Measurements from ENCODE around the gene ITGA7.

Gene ITGA7

DNA sequence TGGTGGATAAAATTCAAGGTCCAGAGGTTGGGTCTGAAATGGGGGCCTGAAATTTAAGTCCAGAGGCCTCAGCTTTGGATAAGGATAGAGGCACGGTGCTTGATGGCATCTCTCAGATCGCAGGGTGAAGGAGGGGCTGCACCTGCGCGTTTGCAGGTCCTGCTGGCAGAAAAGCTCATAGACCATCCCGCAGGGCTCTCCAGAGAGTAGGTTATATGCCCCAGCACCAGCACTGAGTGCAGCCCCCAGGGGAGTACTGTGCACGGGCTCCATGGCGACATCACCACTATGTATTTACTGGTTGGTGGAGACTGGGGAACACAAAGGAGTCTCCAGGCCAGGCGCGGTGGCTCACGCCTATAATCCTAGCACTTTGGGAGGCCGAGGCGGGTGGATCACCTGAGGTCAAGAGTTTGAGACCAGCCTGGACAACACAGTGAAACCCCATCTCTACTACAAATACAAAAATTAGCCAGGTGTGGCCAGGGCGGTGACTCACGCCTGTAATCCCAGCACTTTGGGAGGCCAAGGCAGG lies 25.4 kb upstream of the ITGA7 start:
- no peak overlapping the region for H3K4me3 ChIP-seq (ENCODE audit: low read depth, low read length)
- TF ChIP-seq, protein P1, sequence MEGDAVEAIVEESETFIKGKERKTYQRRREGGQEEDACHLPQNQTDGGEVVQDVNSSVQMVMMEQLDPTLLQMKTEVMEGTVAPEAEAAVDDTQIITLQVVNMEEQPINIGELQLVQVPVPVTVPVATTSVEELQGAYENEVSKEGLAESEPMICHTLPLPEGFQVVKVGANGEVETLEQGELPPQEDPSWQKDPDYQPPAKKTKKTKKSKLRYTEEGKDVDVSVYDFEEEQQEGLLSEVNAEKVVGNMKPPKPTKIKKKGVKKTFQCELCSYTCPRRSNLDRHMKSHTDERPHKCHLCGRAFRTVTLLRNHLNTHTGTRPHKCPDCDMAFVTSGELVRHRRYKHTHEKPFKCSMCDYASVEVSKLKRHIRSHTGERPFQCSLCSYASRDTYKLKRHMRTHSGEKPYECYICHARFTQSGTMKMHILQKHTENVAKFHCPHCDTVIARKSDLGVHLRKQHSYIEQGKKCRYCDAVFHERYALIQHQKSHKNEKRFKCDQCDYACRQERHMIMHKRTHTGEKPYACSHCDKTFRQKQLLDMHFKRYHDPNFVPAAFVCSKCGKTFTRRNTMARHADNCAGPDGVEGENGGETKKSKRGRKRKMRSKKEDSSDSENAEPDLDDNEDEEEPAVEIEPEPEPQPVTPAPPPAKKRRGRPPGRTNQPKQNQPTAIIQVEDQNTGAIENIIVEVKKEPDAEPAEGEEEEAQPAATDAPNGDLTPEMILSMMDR (IDR thresholded peaks at IDR 0.05; ENCODE audit: low read depth, low read length) = no peak

DNA sequence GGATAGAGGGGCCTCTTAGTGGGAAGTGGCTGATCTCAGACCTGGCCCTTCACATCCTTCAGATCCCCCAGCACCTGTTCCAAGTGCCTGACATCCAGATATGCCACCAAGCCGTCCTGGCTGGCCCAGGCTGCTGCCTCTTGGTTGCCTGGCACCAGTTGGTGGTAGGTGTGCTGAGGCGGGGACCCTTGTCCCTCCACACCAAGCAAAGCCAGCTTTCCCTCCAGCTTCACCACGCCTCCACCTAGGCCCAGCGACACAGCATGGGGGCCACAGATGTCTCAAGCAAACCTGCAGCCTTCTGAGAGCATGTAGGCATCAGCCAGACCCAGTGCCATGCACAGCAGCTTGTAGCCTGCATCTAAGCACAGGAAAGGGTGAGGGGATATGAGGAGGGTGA lies 24.6 kb upstream of the ITGA7 start:
- no peak overlapping the region for H3K4me3 ChIP-seq (ENCODE audit: low read depth, low read length)
- TF ChIP-seq, protein P1 (IDR thresholded peaks at IDR 0.05; ENCODE audit: low read depth, low read length) = no peak

DNA sequence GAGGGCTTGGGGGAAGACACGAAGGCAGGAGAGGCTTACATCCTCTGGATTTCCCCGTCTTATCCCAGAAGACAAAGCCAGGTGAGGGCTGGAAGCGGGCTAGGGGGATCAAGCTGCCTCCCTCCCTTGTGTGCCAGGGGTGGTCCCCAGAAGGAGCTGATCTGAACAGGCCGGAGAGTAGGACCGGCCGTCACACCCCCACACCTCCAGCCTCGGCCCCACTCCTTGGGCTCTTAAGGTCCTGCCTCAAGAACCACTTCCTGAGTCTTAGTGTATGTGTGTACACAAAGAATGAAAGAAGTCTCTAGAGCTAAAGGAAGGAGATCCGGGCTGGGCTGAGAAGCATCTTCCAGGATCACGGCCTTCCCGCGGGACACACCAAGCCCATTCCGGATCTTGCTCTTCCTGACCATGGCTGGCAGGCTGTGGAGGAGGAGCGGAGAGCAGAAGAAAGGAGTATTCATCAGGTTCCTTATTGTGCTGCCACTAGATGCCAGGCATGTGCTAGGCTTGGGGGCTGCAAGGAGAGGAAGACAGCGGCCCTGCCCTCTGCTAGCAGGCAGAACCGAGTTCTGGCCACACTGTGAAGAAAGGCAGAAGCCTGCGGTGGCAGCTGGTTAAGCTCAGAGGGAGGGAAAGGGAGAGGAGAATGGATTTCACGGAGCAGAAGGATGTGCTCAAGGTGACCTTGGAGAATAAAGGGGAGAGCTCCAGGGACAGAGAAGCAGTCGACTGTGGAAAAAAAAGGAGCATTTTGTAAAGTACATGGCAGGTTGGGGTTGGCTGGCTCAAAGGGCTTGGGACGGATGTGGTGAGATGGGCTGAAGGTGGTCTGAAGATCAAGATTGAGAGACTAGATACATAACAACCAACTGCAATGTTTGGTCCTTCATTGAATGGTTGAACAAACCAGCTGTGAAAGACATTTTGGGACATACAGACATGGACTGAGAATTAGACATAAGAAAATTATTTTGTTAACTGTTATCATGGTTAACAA lies 22.4 kb upstream of the ITGA7 start:
- H3K4me3 ChIP-seq (ENCODE audit: low read depth, low read length) = peak overlapping the region; percentile 95
- TF ChIP-seq, protein P1 (IDR thresholded peaks at IDR 0.05; ENCODE audit: low read depth, low read length) = no peak

DNA sequence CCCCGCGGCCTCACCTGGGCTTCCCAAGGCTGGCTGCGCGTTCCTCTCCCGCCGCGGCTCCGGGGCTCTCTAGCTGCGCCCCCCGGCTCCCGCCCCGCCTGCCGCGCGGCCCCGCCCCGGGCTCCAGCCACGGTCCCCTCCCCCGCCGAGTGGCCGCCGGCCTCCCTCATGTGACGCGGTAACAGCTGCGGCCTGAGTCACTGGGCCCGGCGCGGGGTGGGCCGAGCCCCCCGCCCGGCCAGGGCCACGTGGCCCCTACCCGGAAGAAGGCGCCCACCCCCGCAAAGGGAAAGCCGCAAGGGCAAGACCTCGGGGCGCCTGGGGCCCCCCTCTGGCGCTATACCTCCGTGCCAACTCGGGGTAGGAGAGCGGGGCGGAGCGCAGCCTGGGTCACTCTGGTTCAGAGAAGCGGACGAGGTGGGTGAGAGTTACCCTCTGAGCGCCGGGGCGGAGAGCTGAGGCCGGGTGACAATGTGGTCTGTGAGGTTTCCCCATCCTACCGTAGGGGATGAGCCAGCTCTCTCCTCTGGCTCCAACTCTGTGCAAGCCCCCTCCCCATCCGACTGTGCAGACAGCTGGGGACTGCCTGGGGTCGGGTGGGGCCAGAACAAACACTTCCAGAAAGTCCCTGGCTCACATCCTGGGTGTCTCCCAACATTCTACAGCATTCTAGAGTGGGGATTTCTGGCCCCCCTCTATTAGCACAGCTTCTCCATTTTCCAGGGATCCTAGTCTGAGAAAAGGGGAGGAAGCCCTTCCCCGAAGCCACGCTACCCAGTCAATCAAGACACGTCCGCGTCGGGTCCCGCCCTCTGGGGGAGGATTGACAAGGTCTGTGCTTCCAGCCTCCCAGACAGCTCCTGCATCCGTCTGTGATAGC lies 21.5 kb upstream of the ITGA7 start, which contains the start of gene CD63:
Gene CD63 (minus strand): TSS at position 71 of the 880 bp plus-strand sequence. CDS start 668 bp downstream, outside the sequence.
- TF ChIP-seq, protein P1 (IDR thresholded peaks at IDR 0.05; ENCODE audit: low read depth, low read length) = no peak
- H3K4me3 ChIP-seq (ENCODE audit: low read depth, low read length) = peak within 1 kb of the TSS; percentile 95

DNA sequence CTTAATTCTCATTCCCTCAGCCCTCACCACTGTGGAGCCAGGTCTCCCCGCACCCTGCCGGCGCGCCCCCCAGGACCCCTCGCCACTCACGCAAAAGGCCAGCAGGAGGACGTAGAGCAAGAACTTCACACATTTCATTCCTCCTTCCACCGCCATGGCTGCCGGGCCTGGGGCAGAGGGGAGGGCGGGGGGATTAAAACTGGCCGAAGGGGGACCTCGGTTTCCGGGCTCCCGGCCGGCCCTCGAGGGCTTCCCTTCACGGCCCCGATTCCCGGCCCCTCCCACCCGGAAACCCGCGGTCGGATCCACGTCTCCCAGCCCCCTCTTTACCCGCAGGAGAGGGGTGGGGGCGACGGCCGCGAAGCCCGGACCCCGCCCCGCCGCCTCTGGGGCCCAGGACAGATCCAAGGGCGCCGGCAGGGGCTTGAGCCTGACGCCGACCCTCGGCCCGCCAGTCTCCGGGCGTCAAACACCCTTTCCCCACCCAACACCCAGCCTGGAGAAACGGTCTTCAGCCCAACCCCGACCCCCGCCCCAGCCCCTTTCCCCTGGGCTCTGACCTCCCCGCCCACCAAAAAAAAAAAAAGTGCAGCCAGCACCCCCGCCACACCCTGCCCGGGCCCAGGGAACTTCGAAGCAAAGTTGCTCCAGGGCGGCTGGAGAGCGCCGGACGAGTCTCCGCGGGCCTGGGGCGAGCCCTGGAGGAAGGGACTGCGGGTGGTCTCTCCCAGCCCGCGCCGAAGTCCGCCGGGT lies 20.7 kb upstream of the ITGA7 start:
- TF ChIP-seq, protein P1 (IDR thresholded peaks at IDR 0.05; ENCODE audit: low read depth, low read length) = no peak
- H3K4me3 ChIP-seq (ENCODE audit: low read depth, low read length) = peak overlapping the region; percentile 95

DNA sequence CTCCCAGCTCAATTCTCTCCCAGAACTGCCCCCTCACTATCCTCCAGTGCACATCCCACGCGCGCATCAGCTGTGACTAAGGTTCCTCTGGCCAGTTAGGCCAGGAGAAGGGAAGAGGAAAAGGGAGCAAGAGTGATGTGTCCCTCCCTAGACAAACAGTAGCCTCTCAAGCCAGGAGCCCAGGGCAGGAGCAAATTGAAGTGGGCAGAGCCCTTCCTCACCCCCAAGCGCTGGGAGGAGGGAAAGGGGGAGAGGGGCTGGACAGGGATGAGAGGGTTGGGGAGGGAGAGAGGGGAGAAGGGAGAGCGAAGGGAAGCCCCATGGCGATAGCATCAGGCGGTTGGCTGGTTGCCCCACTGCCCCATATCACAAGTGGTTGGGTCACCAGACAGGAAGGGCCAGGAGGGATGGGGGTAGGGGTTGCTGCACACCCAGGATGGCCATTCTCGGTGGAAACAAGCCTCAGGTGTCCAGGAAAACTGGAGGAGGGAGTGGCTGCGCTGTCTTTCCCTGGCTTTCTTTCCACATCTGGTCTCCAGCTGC lies 20.0 kb upstream of the ITGA7 start:
- peak overlapping the region; percentile 95 for H3K4me3 ChIP-seq (ENCODE audit: low read depth, low read length)
- TF ChIP-seq, protein P1 (IDR thresholded peaks at IDR 0.05; ENCODE audit: low read depth, low read length) = no peak

All from WI38 (cell line).